H9 (cell line): ENCODE measurements around the gene RAPGEF3. TPM values are rescaled to one million over a fixed set of nuclear protein-coding genes. Genes with fewer than 3 reads are reported as not detected.
A peak's percentile ranks its signal among the peaks of the same experiment; 100 is the strongest.

Source experiments
- DNase-seq: peaks from one replicate; pipeline ENCODE4 v3.0.0-alpha.2; 2017
- H2AFZ ChIP-seq: one replicate; pipeline ENCODE4 v1.6.1; 2013; ENCODE audit warnings: mild to moderate bottlenecking, low read length, control low read depth, moderate library complexity
- H2AK5ac ChIP-seq: 2 replicates; pipeline ENCODE4 v1.6.1; 2013; ENCODE audit warnings: low read length, control low read depth, mixed read lengths; ENCODE audit not compliant: insufficient read length
- H2BK120ac ChIP-seq: one replicate; pipeline ENCODE4 v1.6.1; 2013; ENCODE audit warnings: low read depth, mild to moderate bottlenecking, low read length, control low read depth, inconsistent platforms; ENCODE audit not compliant: poor library complexity, severe bottlenecking
- H2BK12ac ChIP-seq: 2 replicates; pipeline ENCODE4 v1.6.1; 2013; ENCODE audit warnings: low read length, control low read depth, mixed read lengths, low read depth; ENCODE audit not compliant: insufficient read length
- H2BK15ac ChIP-seq: 2 replicates; pipeline ENCODE4 v1.6.1; 2013; ENCODE audit warnings: low read depth, low read length, control low read depth
- H2BK20ac ChIP-seq: one replicate; pipeline ENCODE4 v1.6.1; 2013; ENCODE audit warnings: low read depth, mild to moderate bottlenecking, low read length, control low read depth, inconsistent platforms; ENCODE audit not compliant: poor library complexity, severe bottlenecking
- H2BK5ac ChIP-seq: 2 replicates; pipeline ENCODE4 v1.6.1; 2013; ENCODE audit warnings: low read length, control low read depth, mixed read lengths; ENCODE audit not compliant: insufficient read length
- H3K14ac ChIP-seq: 2 replicates; pipeline ENCODE4 v1.6.1; 2013; ENCODE audit warnings: low read length, control low read depth; ENCODE audit not compliant: insufficient read depth
- H3K18ac ChIP-seq: 2 replicates; pipeline ENCODE4 v1.6.1; 2013; ENCODE audit warnings: low read depth, mild to moderate bottlenecking, mixed read lengths, low read length, control low read depth; ENCODE audit not compliant: insufficient read length
- H3K23ac ChIP-seq: 2 replicates; pipeline ENCODE4 v1.6.1; 2013; ENCODE audit warnings: low read length, control low read depth, mixed read lengths, low read depth; ENCODE audit not compliant: insufficient read length
- H3K23me2 ChIP-seq: 2 replicates; pipeline ENCODE4 v1.6.1; 2013; ENCODE audit warnings: low read depth, mild to moderate bottlenecking, mixed read lengths, low read length, control low read depth; ENCODE audit not compliant: insufficient read length, poor library complexity, severe bottlenecking
- H3K27ac ChIP-seq: 2 replicates; pipeline ENCODE4 v1.5.1; 2013; ENCODE audit warnings: low read length, control low read depth, mixed read lengths, low read depth; ENCODE audit not compliant: insufficient read length
- H3K27me3 ChIP-seq: 2 replicates; pipeline ENCODE4 v1.6.1; 2013; ENCODE audit warnings: low read length, control low read depth, inconsistent platforms; ENCODE audit not compliant: insufficient read depth
- H3K4ac ChIP-seq: 2 replicates; pipeline ENCODE4 v1.6.1; 2013; ENCODE audit warnings: low read depth, mild to moderate bottlenecking, control low read depth, inconsistent platforms, low read length, moderate library complexity
- H3K4me1 ChIP-seq: 2 replicates; pipeline ENCODE4 v1.6.1; 2013; ENCODE audit warnings: low read length, control low read depth, inconsistent platforms; ENCODE audit not compliant: insufficient read depth
- H3K4me2 ChIP-seq: 2 replicates; pipeline ENCODE4 v1.6.1; 2013; ENCODE audit warnings: low read length, control low read depth, mixed read lengths; ENCODE audit not compliant: insufficient read length, insufficient read depth
- H3K56ac ChIP-seq: 2 replicates; pipeline ENCODE4 v1.6.1; 2013; ENCODE audit warnings: low read depth, mild to moderate bottlenecking, mixed read lengths, low read length, control low read depth; ENCODE audit not compliant: insufficient read length
- H3K79me1 ChIP-seq: 2 replicates; pipeline ENCODE4 v1.6.1; 2013; ENCODE audit warnings: low read depth, mild to moderate bottlenecking, moderate library complexity, low read length, control low read depth, inconsistent platforms; ENCODE audit not compliant: insufficient read depth, poor library complexity, severe bottlenecking
- H3K79me2 ChIP-seq: 2 replicates; pipeline ENCODE4 v1.6.1; 2013; ENCODE audit warnings: low read length, control low read depth, inconsistent platforms; ENCODE audit not compliant: insufficient read depth
- H3K9ac ChIP-seq: 2 replicates; pipeline ENCODE4 v1.6.1; 2013; ENCODE audit warnings: low read length, control low read depth, mixed read lengths; ENCODE audit not compliant: insufficient read length; ENCODE audit errors: extremely low read depth
- H3K9me3 ChIP-seq: one replicate; pipeline ENCODE4 v1.6.1; 2013; ENCODE audit warnings: low read depth, low read length, inconsistent platforms; ENCODE audit not compliant: control insufficient read depth
- H3T11ph ChIP-seq: one replicate; pipeline ENCODE4 v1.6.1; 2013; ENCODE audit warnings: mild to moderate bottlenecking, low read length, control low read depth, inconsistent platforms
- H4K20me1 ChIP-seq: one replicate; pipeline ENCODE4 v1.6.1; 2013; ENCODE audit not compliant: control insufficient read depth, insufficient read length, insufficient read depth
- H4K5ac ChIP-seq: 2 replicates; pipeline ENCODE4 v1.6.1; 2013; ENCODE audit warnings: low read depth, mild to moderate bottlenecking, mixed read lengths, low read length, control low read depth; ENCODE audit not compliant: insufficient read length
- H4K8ac ChIP-seq: replicated peaks from 2 replicates; pipeline ENCODE4 v1.6.1; 2013; ENCODE audit warnings: low read length, control low read depth, mixed read lengths, low read depth; ENCODE audit not compliant: insufficient read length
- H4K91ac ChIP-seq: 2 replicates; pipeline ENCODE4 v1.6.1; 2013; ENCODE audit warnings: low read depth, mild to moderate bottlenecking, moderate library complexity, mixed read lengths, low read length, control low read depth; ENCODE audit not compliant: insufficient read length
- H3K27ac Mint-ChIP-seq, 3 experiments: 2 replicates in 2 of 3; 3 replicates in 1 of 3; pipeline ENCODE4 v1.8.0; 2020 to 2021; ENCODE audit warnings: mixed read lengths in 3 of 3, mild to moderate bottlenecking in 1 of 3, moderate library complexity in 1 of 3
- H3K27me3 Mint-ChIP-seq: 2 replicates; pipeline ENCODE4 v1.8.0; 2021; ENCODE audit warnings: low read depth, mild to moderate bottlenecking, moderate library complexity, mixed read lengths
- H3K36me3 Mint-ChIP-seq, 3 experiments: 2 replicates in 2 of 3; 3 replicates in 1 of 3; pipeline ENCODE4 v1.8.0; 2020 to 2021; ENCODE audit warnings: low read depth in 3 of 3, mixed read lengths in 3 of 3; ENCODE audit not compliant: insufficient read depth in 1 of 3
- H3K4me1 Mint-ChIP-seq, 2 experiments: 2 replicates each; pipeline ENCODE4 v1.8.0; 2020; ENCODE audit warnings: mixed read lengths in 2 of 2
- H3K4me3 Mint-ChIP-seq, 2 experiments: 2 replicates in 1 of 2; 3 replicates in 1 of 2; pipeline ENCODE4 v1.8.0; 2020 to 2021; ENCODE audit warnings: mild to moderate bottlenecking in 2 of 2, mixed read lengths in 2 of 2, moderate library complexity in 1 of 2
- H3K9me3 Mint-ChIP-seq, 2 experiments: 2 replicates in 1 of 2; 3 replicates in 1 of 2; pipeline ENCODE4 v1.8.0; 2020; ENCODE audit warnings: mild to moderate bottlenecking in 2 of 2, mixed read lengths in 2 of 2, moderate library complexity in 1 of 2
- CTCF ChIP-seq: fragments of 200-600 bp; sonication (generic); conservative IDR thresholded peaks from 3 replicates; pipeline ENCODE4 v1.8.0; 2021; ENCODE audit warnings: antibody characterized with exemption, mild to moderate bottlenecking
- WGBS: extraction: QIAGEN DNeasy Blood & Tissue Kit; methylation state at CpG from one replicate; pipeline ENCODE4 v1.1.7; 2013; ENCODE audit warnings: missing lambda C conversion rate, low lambda C conversion rate, mixed read lengths; ENCODE audit not compliant: insufficient read length; ENCODE audit errors: extremely low coverage; 5-methylcytosine and 5-hydroxymethylcytosine counted together
- total RNA-seq: library from RNA; stranded (reverse); gene quantifications from 2 replicates; pipeline ENCODE4 v1.2.1, GENCODE V29; 2021

Gene RAPGEF3
- total RNA-seq, 1 experiment from 2014 or later: 7.4 TPM

GRCh38 chr12:47744778-47745436 lies 13.8 kb downstream of the RAPGEF3 start:
- peaks cover 4% of the 10 kb centered on the region; the same call in 1 of the 2 replicates for H3K4me1 ChIP-seq
- no peaks in the 10 kb centered on the region for H3K9me3 ChIP-seq
- no peak overlapping the region for H2BK12ac ChIP-seq
- no peak overlapping the region for H3K9ac ChIP-seq
- H3K27me3 Mint-ChIP-seq: peaks cover 7% of the 10 kb centered on the region
- no peaks in the 10 kb centered on the region for H3K27me3 ChIP-seq
- H4K8ac ChIP-seq: no peak overlapping the region
- no peak overlapping the region for H3K4me2 ChIP-seq
- peak overlapping the region in 1 of 3 experiments; percentile 28; a peak in 2 of 7 replicates for H3K27ac Mint-ChIP-seq
- H3K14ac ChIP-seq: no peak overlapping the region
- H2AK5ac ChIP-seq: no peak overlapping the region
- peaks cover 0 to 8% (median 2%) of the 10 kb centered on the region in 3 experiments; a peak in 4 of 7 replicates for H3K36me3 Mint-ChIP-seq
- WGBS: no CpG with 5 or more reads among the region's 8 CpGs
- H2BK20ac ChIP-seq: no peak overlapping the region
- H3K79me2 ChIP-seq: no peaks in the 10 kb centered on the region
- no peak overlapping the region for H3K27ac ChIP-seq
- no peak overlapping the region for H3K4ac ChIP-seq
- DNase-seq: no peak
- H4K20me1 ChIP-seq: no peaks in the 10 kb centered on the region
- H2BK120ac ChIP-seq: no peak overlapping the region
- peaks cover 26 to 37% of the 10 kb centered on the region in 2 experiments for H3K4me1 Mint-ChIP-seq
- no peak overlapping the region; a peak in 1 of 5 replicates for H3K4me3 Mint-ChIP-seq
- no peaks in the 10 kb centered on the region for H3K79me1 ChIP-seq
- H4K91ac ChIP-seq: no peak overlapping the region
- H2AFZ ChIP-seq: no peak overlapping the region
- TF ChIP-seq CTCF: no peak
- no peak overlapping the region for H3K18ac ChIP-seq
- no peaks in the 10 kb centered on the region for H3K23me2 ChIP-seq
- H3K23ac ChIP-seq: no peak overlapping the region
- H2BK15ac ChIP-seq: no peak overlapping the region
- H2BK5ac ChIP-seq: no peak overlapping the region
- H4K5ac ChIP-seq: no peak overlapping the region
- H3T11ph ChIP-seq: no peak overlapping the region
- H3K56ac ChIP-seq: no peak overlapping the region
- no peaks in the 10 kb centered on the region for H3K9me3 Mint-ChIP-seq
